GM21390 (cell line): Measurements from ENCODE around the gene OSBP2.

Experiments
- ATAC-seq: cut with Tn5 transposase; IDR thresholded peaks from one replicate; pipeline ENCODE4 v1.9.1; 2021; ENCODE audit not compliant: unreplicated experiment

Gene OSBP2, protein sequence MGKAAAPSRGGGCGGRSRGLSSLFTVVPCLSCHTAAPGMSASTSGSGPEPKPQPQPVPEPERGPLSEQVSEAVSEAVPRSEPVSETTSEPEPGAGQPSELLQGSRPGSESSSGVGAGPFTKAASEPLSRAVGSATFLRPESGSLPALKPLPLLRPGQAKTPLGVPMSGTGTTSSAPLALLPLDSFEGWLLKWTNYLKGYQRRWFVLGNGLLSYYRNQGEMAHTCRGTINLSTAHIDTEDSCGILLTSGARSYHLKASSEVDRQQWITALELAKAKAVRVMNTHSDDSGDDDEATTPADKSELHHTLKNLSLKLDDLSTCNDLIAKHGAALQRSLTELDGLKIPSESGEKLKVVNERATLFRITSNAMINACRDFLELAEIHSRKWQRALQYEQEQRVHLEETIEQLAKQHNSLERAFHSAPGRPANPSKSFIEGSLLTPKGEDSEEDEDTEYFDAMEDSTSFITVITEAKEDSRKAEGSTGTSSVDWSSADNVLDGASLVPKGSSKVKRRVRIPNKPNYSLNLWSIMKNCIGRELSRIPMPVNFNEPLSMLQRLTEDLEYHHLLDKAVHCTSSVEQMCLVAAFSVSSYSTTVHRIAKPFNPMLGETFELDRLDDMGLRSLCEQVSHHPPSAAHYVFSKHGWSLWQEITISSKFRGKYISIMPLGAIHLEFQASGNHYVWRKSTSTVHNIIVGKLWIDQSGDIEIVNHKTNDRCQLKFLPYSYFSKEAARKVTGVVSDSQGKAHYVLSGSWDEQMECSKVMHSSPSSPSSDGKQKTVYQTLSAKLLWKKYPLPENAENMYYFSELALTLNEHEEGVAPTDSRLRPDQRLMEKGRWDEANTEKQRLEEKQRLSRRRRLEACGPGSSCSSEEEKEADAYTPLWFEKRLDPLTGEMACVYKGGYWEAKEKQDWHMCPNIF

DNA sequence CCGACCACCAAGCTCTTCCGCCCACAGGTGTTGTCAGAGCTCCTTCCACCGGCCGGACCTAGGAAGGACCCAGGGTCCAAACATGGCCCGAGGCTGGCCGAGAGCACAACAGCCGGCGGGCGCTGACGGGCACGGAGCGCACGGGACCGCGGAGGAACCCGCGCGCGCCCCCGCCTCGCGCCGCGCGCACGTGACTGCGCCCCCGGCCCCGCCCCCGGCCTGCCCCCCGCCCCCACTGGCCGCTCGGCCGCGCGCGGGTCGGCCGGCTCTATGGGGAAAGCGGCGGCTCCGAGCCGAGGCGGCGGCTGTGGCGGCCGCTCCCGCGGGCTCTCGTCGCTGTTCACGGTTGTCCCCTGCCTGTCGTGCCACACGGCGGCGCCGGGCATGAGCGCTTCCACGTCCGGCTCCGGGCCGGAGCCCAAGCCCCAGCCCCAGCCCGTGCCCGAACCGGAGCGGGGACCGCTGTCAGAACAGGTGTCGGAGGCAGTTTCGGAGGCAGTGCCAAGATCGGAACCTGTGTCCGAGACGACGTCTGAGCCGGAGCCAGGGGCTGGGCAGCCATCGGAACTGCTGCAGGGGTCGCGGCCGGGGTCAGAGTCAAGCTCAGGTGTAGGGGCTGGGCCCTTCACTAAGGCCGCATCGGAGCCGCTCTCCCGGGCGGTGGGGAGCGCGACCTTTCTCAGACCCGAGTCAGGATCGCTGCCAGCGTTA, at the start of gene OSBP2:
TSS of gene OSBP2 (plus strand) at position 235 of the 711 bp plus-strand sequence. CDS start at position 271, 36 bp downstream.
- no peak for ATAC-seq

DNA sequence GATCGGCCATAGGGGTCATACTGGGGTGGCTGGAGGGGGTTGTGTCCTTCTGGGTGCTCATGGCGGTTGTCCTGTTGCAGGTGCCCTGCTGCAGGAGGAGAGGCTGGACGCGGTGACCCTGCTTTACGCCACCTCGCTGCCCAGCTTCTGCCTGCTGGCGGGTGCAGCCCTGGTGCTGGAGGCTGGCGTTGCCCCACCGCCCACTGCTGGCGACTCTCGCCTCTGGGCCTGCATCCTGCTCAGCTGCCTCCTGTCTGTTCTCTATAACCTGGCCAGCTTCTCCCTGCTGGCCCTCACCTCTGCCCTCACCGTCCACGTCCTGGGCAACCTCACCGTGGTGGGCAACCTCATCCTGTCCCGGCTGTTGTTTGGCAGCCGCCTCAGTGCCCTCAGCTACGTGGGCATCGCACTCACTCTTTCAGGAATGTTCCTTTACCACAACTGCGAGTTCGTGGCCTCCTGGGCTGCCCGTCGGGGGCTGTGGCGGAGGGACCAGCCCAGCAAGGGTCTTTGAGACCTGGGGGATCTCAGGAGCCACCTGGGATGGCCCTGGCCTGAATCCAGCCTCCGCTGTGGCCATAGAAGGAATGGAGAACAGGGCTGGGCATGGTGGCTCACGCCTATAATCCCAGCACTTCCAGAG, 48.0 kb upstream of the OSBP2 start:
- no peak for ATAC-seq

DNA sequence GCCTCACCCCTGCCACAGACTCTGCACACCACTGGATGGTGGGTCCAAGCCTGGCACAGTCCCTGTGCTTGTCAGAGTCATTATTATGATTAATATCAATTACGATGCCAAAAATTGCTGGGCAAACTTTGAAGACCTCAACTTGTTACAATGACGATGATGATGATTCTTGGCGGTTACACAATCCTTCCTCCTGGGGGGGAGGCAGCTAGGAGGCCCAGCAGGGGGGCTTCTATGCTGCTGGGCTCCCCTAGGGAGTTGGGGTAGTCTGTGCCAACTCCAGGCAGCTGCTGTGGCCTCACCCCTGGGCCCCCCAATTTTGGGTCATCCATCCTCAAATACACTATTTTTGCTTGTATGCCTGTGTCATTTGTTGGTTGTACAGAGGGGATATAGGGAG, 47.1 kb upstream of the OSBP2 start:
- ATAC-seq = no peak

DNA sequence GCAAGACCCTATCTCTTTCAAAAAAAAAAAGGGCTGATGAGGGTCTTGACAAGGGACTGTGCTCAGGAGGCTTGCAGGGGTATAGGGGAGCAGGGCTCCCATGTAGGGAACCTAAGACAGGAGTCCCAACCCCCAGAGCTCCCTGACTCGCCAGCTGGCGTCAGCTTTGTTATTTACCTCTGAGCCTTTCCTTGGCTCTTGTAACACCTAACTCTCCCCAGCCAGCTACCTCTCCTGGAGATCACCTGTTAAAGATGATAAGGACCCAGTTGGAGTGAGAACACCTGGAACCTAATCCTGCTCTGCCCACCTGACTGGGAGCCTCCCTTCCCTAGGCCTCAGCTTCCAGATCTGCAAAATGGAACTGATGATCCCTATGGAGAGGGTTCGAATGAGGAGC, 45.8 kb upstream of the OSBP2 start:
- ATAC-seq = no peak

DNA sequence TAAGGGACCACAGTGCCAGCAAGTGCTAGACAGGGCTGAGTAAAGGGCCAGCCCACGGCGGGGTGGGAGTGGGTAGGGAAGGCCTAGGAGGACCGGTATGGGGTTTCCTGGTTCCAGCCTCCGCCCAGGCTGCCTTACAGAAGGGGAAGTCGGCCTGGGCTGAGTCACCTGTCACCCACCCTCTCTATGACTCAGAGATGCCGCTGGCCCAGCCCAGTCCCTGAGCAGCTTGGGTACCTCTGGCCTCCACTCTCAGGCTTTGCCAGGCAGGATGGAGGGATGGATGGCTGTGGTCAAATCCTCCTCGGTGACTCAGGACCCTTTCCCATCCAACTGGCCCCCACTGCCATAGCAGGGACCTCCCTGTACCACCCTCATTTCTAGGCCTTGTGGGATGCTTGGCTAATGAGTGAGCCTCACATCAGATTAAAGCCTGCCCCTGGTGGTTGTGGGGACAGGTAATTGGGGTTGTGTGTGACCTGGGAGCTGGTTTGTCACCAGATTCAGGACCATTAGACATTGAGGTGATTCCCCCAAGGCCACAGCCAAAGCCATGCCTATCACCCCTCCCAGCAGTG, 45.2 kb upstream of the OSBP2 start:
- peak; percentile 57 for ATAC-seq

DNA sequence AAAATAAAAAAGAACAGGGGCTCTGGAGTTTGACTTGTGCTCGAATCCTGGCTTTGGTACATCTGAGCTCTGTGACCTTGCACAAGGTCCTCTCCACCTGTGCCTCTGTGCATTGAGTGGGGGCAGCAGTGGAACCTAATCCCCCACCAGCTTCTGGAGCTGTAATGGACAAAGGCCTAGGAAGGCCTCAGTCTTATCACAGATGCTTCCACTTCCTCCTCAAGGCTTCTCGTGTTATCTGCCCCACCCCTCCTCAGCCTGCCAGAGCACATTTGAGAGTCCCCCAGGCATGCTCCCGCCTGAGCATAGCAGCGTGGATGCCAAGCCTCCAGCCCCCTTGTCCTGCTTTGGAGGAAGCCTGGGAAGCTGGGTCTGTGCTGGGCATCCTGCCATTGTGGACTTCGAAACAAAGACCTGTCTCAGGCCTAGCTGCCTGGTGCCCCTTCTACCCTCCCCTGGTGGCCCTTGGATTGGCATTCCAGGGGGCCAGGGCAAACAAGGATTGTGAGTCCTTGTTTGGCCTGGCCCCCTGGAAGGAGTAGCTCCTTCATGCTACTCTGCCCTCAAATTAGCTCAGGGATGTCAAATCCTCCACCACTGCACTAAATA, 44.1 kb upstream of the OSBP2 start:
- ATAC-seq = no peak

DNA sequence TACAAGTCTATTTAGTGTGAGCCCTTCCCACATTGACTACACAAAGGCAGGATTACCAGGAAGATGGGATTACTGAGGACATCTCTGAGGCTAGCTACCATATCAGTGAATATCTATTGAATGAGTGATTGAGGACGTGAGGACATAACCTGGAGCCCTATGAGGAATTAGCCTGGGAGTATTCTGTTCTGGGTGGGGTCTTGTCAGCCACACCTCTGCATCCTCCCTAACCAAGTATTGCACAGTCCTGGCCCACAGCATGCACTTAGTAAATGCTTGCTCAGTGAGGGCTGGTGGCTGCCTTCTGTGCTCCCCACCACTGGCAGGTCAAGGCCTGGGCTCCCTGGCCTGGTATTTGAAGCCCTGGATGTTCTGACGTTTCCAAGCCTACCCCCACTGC, 41.8 kb upstream of the OSBP2 start:
- no peak for ATAC-seq

DNA sequence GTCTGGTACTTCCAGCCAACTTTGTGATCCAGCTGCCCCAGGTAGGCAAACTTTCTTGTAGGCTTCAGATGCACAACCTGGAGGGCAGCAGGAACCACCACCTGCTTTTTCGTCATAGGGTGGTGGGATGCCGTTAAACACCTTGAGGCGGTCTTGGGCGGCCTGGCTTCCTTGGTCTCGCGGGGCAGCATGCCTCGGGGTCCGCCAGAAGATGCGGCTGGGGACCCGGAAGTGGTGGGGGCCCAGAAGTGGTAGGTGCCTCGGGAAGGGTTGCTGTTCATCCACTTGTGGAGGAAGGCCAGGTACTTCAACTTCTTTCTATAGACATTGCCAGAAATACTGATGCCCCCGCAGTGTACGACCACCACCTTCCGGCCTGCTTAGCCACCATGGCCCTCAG, 40.3 kb upstream of the OSBP2 start:
- no peak for ATAC-seq

DNA sequence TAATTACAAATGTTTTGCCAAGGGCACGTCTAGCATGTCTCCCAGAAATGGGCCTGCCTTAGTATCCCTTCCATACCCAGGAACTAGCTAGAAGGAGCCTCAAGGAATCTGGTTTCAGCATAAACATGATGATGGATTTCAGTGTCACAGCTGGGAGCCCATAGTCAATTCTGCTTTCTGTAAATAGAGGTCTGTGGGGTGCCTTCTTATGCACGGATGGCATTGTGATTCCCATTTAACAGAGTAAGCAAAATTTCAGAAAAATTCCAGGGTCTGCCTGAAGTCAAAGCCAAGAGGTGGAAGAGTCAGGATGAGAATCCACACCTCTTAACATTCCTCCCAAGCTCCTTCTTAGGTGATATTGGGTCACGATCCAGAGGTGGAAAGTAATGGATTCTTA, 39.1 kb upstream of the OSBP2 start:
- no peak for ATAC-seq

DNA sequence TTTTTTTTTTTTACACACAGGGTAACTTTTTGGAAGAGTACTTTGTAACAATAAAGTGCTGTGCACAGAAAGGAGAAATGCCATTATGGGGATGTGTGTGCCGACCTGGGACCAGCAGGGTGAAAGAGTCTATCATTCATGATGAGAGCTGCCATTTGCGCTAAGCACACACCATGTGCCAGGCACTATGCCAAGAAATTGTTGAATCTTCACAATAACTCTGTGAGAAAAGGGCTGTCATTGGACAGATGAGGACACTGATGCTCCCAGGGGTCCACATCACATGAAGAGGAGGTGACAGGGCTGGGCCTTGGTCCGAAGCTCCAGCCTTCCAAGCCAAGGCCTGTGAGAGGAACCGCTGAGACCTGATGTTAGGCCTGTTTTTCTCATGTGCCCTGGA, 32.6 kb upstream of the OSBP2 start:
- ATAC-seq = no peak

DNA sequence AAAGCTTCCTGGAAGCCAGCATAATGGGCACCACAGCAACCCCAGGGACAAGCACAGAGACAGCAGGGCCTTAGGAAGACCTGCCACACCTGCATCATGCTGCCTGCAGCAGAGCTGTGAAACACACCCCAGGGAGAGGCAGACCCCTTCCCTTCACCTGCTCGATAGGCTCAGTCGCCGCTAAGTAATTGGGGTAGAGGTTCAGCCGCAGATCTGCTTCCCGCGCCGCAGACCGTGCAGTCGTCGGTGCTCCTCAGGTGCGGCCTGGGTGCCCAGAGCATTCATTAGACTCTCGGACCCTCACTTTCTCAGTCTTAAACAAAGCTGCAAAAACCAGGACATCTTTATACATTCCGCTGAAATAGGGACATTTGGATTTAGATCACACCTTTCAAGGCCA, 29.9 kb upstream of the OSBP2 start:
- ATAC-seq = no peak

DNA sequence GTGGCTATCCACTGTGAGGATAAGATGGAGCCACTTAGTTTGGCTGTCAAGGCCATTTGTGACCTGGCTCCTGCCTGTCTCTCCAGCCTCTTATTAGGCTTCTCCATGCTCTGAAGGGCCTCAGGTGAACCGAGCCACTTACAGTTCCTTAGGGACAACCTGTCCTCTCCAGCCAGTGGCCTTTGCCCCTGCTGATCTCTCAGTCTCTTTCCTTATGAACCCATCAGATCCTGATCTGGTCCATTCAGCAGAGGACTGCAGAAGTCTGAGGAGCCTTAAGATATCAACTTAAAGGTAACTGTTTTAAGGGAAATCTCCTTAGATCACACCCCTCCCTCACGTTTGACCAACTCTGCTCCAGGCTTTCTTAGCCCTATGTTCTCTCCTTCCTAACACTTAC, 29.4 kb upstream of the OSBP2 start:
- no peak for ATAC-seq

DNA sequence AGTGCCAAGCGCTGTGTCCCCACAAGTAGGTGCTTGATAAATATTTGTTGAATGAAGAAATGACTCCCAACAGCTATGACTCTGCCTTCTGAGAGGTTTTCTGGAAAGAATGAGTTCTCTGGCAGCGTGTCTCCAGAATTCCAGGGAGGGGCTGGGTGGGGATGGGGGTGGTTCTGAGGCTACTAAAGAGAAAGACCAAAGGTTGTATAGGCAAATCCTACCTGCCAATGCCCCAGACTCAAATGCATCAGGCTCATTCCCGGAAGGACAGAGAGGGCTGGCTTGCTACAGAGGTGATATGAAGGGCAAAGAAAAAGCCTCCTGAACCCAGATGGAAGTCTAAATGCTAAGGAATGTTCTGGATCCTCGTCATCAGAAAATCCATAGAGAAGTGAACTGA, 28.9 kb upstream of the OSBP2 start:
- ATAC-seq = no peak

DNA sequence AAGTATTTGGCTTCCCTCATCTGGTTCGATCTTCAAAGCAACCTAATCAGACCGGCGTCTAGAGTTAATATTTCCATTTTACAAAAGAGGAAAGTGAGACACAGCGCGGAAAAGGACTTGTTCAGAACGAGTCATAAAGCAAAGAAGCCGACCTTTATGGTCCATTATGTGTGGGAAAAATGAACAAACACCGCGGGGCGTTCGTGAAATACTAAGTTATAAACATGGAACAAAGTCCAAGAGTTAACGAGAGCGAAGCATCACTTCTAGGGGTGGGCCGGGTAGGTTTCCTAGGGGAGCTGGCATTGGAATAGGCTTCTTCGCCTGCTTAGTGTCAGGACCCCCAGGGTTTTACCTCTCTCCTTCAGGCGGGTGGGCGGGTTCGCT, 27.6 kb upstream of the OSBP2 start:
- no peak for ATAC-seq

DNA sequence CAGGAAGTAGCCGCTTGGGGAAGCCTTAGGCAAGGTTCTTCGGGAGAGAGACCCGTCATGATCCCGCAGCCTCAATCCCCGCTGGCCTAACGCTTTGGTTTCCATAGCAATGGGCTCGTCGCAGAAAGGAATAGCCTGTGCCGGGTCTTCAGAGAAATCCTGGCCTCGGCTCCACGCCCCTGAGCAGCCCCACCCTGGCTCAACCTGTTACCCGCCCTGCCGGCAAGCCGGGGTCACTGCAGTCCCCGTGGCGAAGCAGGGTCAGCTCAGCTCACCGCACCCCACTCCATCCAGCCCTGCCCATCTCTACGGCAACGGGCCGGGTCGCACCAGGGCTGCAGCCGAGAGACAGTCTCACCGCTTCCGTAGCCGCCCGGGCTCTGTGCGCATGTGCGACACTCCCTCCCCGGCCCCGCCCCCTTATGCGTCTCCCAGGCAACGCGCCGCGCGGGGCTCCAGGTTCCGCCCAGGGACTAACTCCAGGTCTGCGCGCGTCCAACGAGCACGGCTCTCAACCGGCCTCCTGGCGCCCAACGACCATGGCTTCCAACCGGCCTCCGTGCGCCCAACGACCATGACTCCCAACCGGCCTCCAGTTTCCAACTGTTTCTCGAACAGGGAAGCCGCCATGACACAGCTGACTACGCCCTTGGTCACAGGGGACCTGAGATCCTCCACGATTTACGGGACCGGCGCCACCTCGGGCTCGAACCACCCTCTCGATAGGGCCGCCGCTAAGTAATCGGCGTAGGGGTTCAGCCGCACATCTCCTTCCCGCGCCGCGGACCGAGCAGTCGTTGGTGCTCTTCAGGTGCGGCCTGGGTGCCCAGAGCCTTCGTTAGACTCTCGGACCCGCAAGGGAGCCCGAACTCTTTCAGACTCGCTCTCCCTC, 26.9 kb upstream of the OSBP2 start, which contains the start of gene DUSP18:
TSS of gene DUSP18 (minus strand) at position 382 of the 892 bp plus-strand sequence. CDS start 3,872 bp downstream, outside the sequence.
- ATAC-seq = peak; percentile 80

DNA sequence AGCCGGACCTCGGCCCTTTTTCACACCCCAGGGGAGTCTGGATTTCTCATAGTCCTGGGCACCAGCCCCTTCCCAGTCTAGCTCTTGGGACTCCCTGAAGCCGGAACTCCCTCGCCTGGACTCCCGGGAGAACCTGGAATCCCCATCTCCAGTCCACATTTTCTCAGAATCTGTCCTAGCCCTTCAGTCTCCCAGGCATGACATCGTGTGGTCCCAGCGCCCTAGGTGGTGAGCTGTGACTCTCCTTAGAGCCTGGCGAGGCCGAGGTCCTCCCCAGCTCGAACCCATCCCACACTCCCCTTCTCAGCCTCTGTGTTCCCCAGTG, 26.3 kb upstream of the OSBP2 start:
- ATAC-seq = no peak

DNA sequence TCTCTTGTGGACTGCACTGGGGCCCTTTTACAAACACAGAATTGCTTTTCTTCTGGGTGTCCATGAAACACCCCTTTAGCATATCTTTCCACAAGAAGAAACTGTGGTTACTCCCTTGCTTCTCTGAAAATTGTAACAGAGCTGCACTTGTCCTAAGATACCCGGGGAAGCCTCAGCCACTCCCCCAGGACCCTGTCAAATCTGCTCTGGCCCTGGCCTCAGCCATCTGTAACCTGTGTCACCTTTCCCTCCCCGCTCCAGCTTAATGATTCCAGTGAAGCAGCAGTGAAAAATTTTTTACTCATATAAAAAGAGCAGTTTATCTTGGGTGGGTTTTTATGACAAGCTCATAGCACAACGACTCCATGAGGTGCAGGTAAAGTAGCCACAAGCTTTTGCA, 23.6 kb upstream of the OSBP2 start:
- ATAC-seq = no peak

DNA sequence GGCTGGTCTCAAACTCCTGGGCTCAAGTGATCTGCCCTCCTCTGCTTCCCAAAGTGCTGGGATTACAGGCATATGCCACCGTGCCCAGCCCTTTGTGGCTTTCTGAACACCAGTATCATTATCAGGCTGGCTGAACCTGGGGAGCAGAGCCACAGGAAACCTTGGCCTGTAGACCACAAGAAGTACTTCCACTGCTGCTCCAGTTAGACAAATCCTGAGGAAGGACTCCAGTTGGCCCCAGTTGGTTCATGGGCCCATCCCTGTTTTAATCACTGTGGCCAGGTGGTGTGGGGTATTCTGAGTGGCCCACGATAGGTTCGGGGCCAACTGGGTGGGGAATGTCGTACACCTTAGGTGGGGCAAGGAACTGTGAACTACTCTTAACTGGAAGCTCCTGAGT, 21.5 kb upstream of the OSBP2 start:
- ATAC-seq = no peak

DNA sequence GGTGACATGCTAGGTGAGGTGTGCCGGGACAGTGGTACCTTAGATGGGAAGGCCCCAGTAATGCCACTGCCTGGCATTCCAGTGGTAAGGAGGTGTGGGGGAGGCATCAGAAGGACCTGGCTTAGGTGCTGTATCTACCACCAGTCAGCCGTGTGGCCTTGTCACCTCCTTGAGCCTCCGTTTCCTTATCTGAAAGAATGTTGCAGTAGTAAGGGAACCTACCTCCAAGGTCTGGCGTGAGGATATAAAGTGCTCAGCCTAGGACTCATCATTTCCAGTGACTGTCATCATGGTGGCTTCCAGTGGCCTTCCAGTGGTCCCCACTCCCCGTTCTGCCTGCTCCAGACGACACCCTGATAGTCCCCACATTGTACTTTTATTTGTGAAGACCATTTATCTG, 20.2 kb upstream of the OSBP2 start:
- no peak for ATAC-seq
